GM12864 (cell line): ENCODE data around the gene NBPF19.
"Not testable (repeated sequence)": the region's sequence is repeated elsewhere in the genome, so short reads cannot be mapped to it uniquely, and the experiment has no call there.

Experiments used
- DNase-seq: peaks from one replicate; pipeline ENCODE4 v3.0.0-alpha.2; 2011; ENCODE audit warnings: low read depth
- H3K4me3 ChIP-seq: 2 replicates; pipeline ENCODE4 v1.5.1; 2011; ENCODE audit warnings: mild to moderate bottlenecking, low read depth, low read length, control low read depth

The NBPF19 gene, protein sequence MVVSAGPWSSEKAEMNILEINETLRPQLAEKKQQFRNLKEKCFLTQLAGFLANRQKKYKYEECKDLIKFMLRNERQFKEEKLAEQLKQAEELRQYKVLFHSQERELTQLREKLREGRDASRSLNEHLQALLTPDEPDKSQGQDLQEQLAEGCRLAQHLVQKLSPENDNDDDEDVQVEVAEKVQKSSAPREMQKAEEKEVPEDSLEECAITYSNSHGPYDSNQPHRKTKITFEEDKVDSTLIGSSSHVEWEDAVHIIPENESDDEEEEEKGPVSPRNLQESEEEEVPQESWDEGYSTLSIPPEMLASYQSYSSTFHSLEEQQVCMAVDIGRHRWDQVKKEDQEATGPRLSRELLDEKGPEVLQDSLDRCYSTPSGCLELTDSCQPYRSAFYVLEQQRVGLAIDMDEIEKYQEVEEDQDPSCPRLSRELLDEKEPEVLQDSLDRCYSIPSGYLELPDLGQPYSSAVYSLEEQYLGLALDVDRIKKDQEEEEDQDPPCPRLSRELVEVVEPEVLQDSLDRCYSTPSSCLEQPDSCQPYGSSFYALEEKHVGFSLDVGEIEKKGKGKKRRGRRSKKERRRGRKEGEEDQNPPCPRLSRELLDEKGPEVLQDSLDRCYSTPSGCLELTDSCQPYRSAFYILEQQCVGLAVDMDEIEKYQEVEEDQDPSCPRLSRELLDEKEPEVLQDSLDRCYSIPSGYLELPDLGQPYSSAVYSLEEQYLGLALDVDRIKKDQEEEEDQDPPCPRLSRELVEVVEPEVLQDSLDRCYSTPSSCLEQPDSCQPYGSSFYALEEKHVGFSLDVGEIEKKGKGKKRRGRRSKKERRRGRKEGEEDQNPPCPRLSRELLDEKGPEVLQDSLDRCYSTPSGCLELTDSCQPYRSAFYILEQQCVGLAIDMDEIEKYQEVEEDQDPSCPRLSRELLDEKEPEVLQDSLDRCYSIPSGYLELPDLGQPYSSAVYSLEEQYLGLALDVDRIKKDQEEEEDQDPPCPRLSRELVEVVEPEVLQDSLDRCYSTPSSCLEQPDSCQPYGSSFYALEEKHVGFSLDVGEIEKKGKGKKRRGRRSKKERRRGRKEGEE (N-terminal part only)

DNA sequence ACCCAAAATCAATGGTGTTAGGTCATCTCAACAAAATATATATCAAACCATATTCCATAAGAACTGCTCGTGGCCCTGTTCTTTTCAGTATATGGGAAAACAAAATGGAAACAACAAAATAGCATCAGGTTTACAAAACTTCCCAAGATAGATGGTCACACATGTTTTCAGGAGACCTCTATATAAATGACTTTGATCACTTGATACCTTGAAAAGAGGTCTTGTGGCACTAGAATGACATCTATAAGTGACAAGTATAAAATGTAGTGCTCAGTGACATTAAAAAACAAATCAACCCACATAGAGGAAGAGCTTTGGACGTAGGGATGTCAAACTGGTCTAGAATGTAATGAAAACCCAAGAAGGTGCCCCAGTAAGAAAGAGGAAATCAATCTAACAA lies at the start of gene NBPF19:
TSS of gene NBPF19 (plus strand) at position 301 of the 400 bp plus-strand sequence. CDS start 888 bp downstream, outside the sequence.
- DNase-seq = not testable (repeated sequence)

DNA sequence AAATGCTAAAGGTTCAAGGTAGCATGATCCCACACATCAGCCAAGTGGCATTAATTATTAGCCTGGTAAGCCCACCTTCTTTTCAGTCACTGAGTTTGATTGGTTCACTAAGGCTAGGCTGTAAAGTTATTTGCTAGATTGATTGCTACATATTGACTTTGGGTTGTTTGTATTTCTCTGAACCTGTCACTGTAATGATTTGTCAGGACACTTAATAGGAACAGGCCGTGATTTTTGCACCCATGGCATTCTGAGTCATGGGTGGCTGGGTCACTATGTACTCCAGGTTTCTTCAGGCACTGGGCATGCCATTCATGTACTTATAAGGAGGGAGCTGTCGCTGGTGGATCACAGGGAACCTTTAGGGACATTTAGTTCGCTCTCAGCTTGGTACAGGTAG lies 46.5 kb upstream of the NBPF19 start:
- not testable (repeated sequence) for H3K4me3 ChIP-seq, DNase-seq

More for the DNA sequence above, at the start of gene NBPF19:
- H3K4me3 ChIP-seq = not testable (repeated sequence)

DNA sequence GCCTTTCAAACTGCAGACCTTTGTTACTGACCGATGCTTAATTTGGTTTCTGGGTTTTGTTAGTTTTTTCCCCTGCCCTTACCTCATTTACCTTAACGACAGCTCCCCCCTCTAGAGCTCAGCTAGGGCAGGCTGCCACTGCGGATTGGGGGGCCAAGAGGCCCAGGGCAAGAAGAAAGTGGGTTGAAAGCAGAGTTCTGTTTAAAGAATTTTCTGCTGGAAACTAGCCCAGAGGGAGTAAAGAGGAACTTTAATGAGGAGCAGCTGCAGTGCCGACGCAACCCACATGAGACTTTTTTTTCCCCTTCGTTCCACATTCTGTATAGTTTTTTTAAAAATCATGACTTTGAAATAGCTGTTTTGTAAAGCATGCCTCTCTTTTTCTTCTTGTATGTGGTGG lies 29.4 kb upstream of the NBPF19 start:
- not testable (repeated sequence) for H3K4me3 ChIP-seq

DNA sequence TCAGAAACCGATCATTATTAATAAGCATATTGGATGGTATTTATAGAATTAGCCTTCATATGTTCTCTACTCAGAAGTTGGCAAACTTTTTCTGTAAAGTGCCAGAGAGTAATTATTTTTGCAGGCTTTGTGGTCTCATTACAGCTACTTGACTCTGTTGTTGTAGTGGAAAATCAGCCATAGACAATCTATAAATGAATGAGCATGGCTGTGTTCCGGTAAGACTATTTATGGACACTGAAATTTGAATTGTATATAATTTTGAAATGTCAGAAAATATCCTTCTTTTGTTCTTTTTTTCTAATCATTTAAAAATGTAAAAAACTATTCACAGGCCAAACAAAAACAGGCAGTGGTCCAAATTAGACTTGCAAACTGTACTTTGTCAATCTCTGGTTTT lies 22.6 kb upstream of the NBPF19 start:
- not testable (repeated sequence) for DNase-seq, H3K4me3 ChIP-seq

More for the DNA sequence above, 29.4 kb upstream of the NBPF19 start:
- DNase-seq = not testable (repeated sequence)

GRCh38 chr1:149452652-149453051 lies 22.2 kb upstream of the NBPF19 start:
- DNase-seq, H3K4me3 ChIP-seq: not testable (repeated sequence)

DNA sequence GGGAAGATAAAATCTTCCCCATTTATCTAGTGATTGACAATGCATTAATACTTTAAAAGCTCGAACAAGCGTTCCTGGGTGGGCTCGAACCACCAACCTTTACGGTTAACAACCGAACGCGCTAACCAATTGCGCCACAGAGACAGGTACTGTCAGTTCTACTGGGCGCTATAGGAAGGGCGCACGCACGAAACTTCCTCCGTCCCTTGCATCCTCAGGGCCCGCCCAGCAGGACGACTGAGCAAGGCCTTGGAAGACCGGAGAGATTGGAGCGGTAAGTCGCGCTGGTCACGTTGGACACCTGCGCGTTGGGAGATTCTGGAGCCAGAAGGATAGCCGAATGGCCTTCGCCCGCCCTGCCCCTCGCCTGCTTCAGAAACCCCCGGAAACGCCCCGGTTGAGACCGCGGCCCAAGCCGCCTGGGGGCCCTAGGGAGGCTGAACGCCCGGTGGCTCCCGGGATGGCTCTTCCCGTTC lies 83.5 kb downstream of the NBPF19 start:
- not testable (repeated sequence) for DNase-seq, H3K4me3 ChIP-seq

DNA sequence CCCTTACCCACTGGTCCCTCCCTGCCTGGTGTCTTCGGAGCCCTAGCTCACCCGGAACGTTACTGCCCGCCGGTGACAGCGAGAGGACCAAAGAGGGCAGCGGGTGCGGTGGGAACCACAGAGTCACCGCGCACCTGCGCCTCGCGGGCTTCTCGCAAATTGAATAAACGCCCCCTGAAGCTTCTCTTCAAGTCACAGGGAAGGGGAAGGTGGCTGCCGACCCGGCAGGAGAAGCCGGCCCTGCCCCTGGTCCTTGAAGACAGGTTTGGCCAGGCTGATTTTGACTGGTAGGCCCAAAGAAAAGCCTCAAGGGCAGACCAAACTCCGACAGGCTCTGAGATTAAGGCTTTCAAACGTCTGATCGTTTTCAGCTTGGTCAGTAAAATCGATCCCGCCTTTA lies 87.0 kb downstream of the NBPF19 start:
- not testable (repeated sequence) for H3K4me3 ChIP-seq, DNase-seq

GRCh38 chr1:149565485-149565884 lies 90.6 kb downstream of the NBPF19 start:
- DNase-seq = not testable (repeated sequence)

DNA sequence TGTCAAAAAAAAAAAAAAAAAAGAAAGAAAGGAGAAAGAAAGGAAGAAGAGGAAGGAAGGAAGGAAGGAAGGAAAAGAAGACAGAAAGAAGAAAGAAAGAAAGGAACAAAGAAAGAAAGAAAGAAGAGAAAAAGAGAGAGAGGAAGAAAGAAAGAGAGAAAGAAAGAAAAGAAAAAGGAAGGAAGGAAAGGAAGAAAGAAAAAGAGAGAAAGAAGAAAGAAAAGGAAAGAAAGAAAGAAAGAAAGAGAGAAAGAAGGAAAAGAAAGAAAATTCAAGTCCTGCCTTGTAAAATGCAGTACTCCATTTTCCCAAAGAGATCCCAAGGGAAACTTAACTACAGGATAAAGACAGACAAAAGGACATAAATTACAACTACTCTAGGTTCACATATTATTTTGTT lies 97.9 kb downstream of the NBPF19 start:
- not testable (repeated sequence) for DNase-seq, H3K4me3 ChIP-seq

More at GRCh38 chr1:149565485-149565884, 90.6 kb downstream of the NBPF19 start:
- not testable (repeated sequence) for H3K4me3 ChIP-seq

DNA sequence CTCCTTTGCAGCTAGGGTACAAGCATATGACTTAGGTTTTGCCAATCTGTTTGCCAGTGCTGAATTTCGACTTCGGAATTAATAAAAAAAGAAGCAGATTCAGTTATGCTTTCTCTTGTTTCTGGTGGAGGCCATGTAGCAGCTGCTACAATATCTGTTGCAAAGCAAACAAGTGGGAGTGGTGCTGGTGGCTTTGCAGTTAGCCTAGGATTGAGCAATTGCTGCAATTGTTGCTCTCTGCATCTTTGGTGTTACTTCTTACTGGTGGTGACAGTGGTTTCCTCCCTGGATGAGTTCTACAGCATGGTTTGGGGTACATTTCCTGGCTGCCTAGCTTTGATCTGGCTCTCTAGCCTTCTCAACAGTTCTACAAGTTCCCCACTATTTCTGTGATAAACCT lies 110.7 kb downstream of the NBPF19 start:
- DNase-seq, H3K4me3 ChIP-seq: not testable (repeated sequence)
